ENCODE results near the gene DNMT3B. TPM values are rescaled to one million over a fixed set of nuclear protein-coding genes. Genes with fewer than 3 reads are reported as not detected.

The DNMT3B gene
- total and polyA plus RNA-seq, 2 donors (not counting 1 experiment from before 2014, with no cell fraction given) = 0.15 to 0.47 TPM

- WGBS (ENCODE audit: insufficient coverage) = 100% methylated on average over 3 of the region's 6 CpGs
These were observed 86.7 kb downstream of the DNMT3B start for GRCh38 chr20:32848846-32849245.

DNA sequence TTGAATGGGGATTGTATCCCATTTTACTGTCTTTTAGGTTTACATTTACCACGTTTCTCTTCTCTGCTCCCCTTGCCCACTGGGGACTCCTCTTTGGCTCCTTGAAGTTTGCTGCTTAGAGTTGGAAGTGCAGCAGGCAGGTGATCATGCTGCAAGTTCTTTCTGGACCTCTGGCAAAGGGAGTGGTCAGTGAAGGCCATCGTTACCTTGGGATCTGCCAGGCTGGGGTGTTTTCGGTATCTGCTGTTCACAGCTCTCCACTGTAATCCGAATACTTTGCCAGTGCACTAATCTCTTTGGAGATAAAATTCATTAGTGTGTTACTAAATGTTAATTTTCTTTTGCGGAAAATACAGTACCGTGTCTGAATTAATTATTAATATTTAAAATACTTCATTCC is 87.4 kb downstream of the DNMT3B start:
- peaks cover 17 to 67% of the 10 kb centered on the region in 2 experiments for H3K36me3 ChIP-seq (replicated peaks in 1 of 2; ENCODE audit: control extremely low read depth in 1 of 2, control insufficient read depth in 1 of 2, extremely low read depth in 1 of 2, insufficient read depth in 2 of 2, low read length in 1 of 2)
- CTCF ChIA-PET = interaction anchor here (1.2 kb wide), 1 partner anchor 8 kb away, joined by 3 read pairs; no protein-coding TSS in a partner anchor
- H3K27ac ChIP-seq (ENCODE audit: low read length in 2 of 2) = no peak overlapping the region
- no peak overlapping the region for H3K27ac Mint-ChIP-seq
- intact Hi-C loops (cut with micrococcal nuclease) = no loop called here
- H3K27me3 ChIP-seq (replicated peaks in 1 of 4; ENCODE audit: control extremely low read depth in 1 of 4, control insufficient read depth in 3 of 4, insufficient read depth in 4 of 4, low read length in 3 of 4) = no peaks in the 10 kb centered on the region
- no peaks in the 10 kb centered on the region for H3K4me1 ChIP-seq (ENCODE audit: control insufficient read depth in 2 of 2, insufficient read depth in 2 of 2, low read length in 2 of 2)
- H3K79me2 ChIP-seq (ENCODE audit: control insufficient read depth, insufficient read depth, low read length) = peaks cover 7% of the 10 kb centered on the region
- POLR2A ChIA-PET = no interaction called here
- no peaks in the 10 kb centered on the region for H3K9me3 ChIP-seq (ENCODE audit: control extremely low read depth in 1 of 3, control insufficient read depth in 2 of 3, insufficient read depth in 1 of 3, low read length in 2 of 3)
- H4K20me1 ChIP-seq (ENCODE audit: control insufficient read depth, insufficient read depth, low read length, poor library complexity, severe bottlenecking) = peaks cover 25% of the 10 kb centered on the region
- H3K9me3 Mint-ChIP-seq (ENCODE audit: insufficient read depth) = no peaks in the 10 kb centered on the region
- H3K9ac ChIP-seq (ENCODE audit: low read length) = no peak overlapping the region
- H3K4me3 ChIP-seq (ENCODE audit: control extremely low read depth in 1 of 5, extremely low read depth in 1 of 5, insufficient read depth in 1 of 5, low read depth in 2 of 5, low read length in 4 of 5) = no peak overlapping the region
- H3K4me1 Mint-ChIP-seq = no peaks in the 10 kb centered on the region
- ATAC-seq (ENCODE audit: low read depth) (no peak), DNase-seq (no peak)
- H3K4me3 Mint-ChIP-seq = no peak overlapping the region
- TF ChIP-seq EZH2 (IDR thresholded peaks at IDR 0.05; ENCODE audit: borderline replicate concordance, insufficient read depth, low read depth, low read length, poor library complexity, severe bottlenecking) = no peak
- TF ChIP-seq, protein P1, sequence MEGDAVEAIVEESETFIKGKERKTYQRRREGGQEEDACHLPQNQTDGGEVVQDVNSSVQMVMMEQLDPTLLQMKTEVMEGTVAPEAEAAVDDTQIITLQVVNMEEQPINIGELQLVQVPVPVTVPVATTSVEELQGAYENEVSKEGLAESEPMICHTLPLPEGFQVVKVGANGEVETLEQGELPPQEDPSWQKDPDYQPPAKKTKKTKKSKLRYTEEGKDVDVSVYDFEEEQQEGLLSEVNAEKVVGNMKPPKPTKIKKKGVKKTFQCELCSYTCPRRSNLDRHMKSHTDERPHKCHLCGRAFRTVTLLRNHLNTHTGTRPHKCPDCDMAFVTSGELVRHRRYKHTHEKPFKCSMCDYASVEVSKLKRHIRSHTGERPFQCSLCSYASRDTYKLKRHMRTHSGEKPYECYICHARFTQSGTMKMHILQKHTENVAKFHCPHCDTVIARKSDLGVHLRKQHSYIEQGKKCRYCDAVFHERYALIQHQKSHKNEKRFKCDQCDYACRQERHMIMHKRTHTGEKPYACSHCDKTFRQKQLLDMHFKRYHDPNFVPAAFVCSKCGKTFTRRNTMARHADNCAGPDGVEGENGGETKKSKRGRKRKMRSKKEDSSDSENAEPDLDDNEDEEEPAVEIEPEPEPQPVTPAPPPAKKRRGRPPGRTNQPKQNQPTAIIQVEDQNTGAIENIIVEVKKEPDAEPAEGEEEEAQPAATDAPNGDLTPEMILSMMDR (IDR thresholded peaks at IDR 0.05) = no peak
- 100% methylated on average over 1 of the region's 6 CpGs for WGBS (ENCODE audit: insufficient coverage)
- no peaks in the 10 kb centered on the region for H3K27me3 Mint-ChIP-seq
- H3K4me2 ChIP-seq (replicated peaks; ENCODE audit: low read depth, low read length, poor library complexity, severe bottlenecking) = no peak overlapping the region
- no peak overlapping the region for H2AFZ ChIP-seq (ENCODE audit: insufficient read depth, low read depth, low read length, poor library complexity, severe bottlenecking)

More at GRCh38 chr20:32848846-32849245, 86.7 kb downstream of the DNMT3B start:
- intact Hi-C loops (cut with micrococcal nuclease) = no loop called here
- ATAC-seq (ENCODE audit: low read depth) (no peak), DNase-seq (no peak)
- Histone ChIP-seq H3K4me2 (replicated peaks; ENCODE audit: low read depth, low read length, poor library complexity, severe bottlenecking) (no peak overlapping the region), H2AFZ (ENCODE audit: insufficient read depth, low read depth, low read length, poor library complexity, severe bottlenecking) (no peak overlapping the region), H3K9ac (ENCODE audit: low read length) (no peak overlapping the region), H3K4me3 (ENCODE audit: control extremely low read depth in 1 of 5, extremely low read depth in 1 of 5, insufficient read depth in 1 of 5, low read depth in 2 of 5, low read length in 4 of 5) (no peak overlapping the region), H3K36me3 (replicated peaks in 1 of 2; ENCODE audit: control extremely low read depth in 1 of 2, control insufficient read depth in 1 of 2, extremely low read depth in 1 of 2, insufficient read depth in 2 of 2, low read length in 1 of 2) (peaks cover 17 to 63% of the 10 kb centered on the region in 2 experiments), H3K27ac (ENCODE audit: low read length in 2 of 2) (no peak overlapping the region), H3K4me1 (ENCODE audit: control insufficient read depth in 2 of 2, insufficient read depth in 2 of 2, low read length in 2 of 2) (no peaks in the 10 kb centered on the region), H3K27me3 (replicated peaks in 1 of 4; ENCODE audit: control extremely low read depth in 1 of 4, control insufficient read depth in 3 of 4, insufficient read depth in 4 of 4, low read length in 3 of 4) (no peaks in the 10 kb centered on the region), H4K20me1 (ENCODE audit: control insufficient read depth, insufficient read depth, low read length, poor library complexity, severe bottlenecking) (peaks cover 32% of the 10 kb centered on the region), H3K9me3 (ENCODE audit: control extremely low read depth in 1 of 3, control insufficient read depth in 2 of 3, insufficient read depth in 1 of 3, low read length in 2 of 3) (no peaks in the 10 kb centered on the region), H3K79me2 (ENCODE audit: control insufficient read depth, insufficient read depth, low read length) (peaks cover 13% of the 10 kb centered on the region)
- Mint-ChIP-seq H3K4me1 (no peaks in the 10 kb centered on the region), H3K9me3 (ENCODE audit: insufficient read depth) (no peaks in the 10 kb centered on the region), H3K27ac (no peak overlapping the region), H3K27me3 (no peaks in the 10 kb centered on the region), H3K4me3 (no peak overlapping the region)
- ChIA-PET CTCF (no interaction called here), POLR2A (no interaction called here)
- TF ChIP-seq EZH2 (IDR thresholded peaks at IDR 0.05; ENCODE audit: borderline replicate concordance, insufficient read depth, low read depth, low read length, poor library complexity, severe bottlenecking) = no peak
- TF ChIP-seq, protein P1 (IDR thresholded peaks at IDR 0.05) = no peak
